MCF 10A (cell line): ENCODE data around the gene CALHM5. TPM values are rescaled to one million over a fixed set of nuclear protein-coding genes. Genes with fewer than 3 reads are reported as not detected.
A peak's percentile ranks its signal among the peaks of the same experiment; 100 is the strongest.

Experiments used
- BruUV-seq: library from RNA; stranded (reverse); fragments of 400-500 nt; replicated peaks from 2 replicates; lab custom pipeline; 2021; lab: Mats Ljungman, UMichigan
- CTCF ChIA-PET: fragments of 300-600 bp; sonication (Branson Sonifier 250); formaldehyde crosslinking; extraction: SDS; loops from one replicate; lab custom pipeline; 2021; ENCODE audit warnings: antibody characterized with exemption, inconsistent platforms; lab: Yijun Ruan, JAX
- POLR2A ChIA-PET: fragments of 300-600, 350-650 bp; sonication (Branson Sonifier 250); formaldehyde crosslinking; extraction: SDS; loops from one replicate; lab custom pipeline; 2020; ENCODE audit warnings: antibody characterized with exemption, inconsistent platforms; lab: Yijun Ruan, JAX
- DNase-seq: peaks from one replicate; pipeline ENCODE4 v3.0.0-alpha.2; 2018; ENCODE audit not compliant: unreplicated experiment
- H3K27ac Mint-ChIP-seq: one replicate; pipeline ENCODE4 v1.8.0; 2022; ENCODE audit warnings: mild to moderate bottlenecking, low read depth, mixed read lengths; ENCODE audit not compliant: unreplicated experiment
- H3K27me3 Mint-ChIP-seq: one replicate; pipeline ENCODE4 v1.8.0; 2022; ENCODE audit warnings: mixed read lengths; ENCODE audit not compliant: insufficient read depth, unreplicated experiment
- H3K36me3 Mint-ChIP-seq: one replicate; pipeline ENCODE4 v1.8.0; 2022; ENCODE audit warnings: mild to moderate bottlenecking, moderate library complexity, mixed read lengths; ENCODE audit not compliant: insufficient read depth, unreplicated experiment
- H3K4me1 Mint-ChIP-seq: one replicate; pipeline ENCODE4 v1.8.0; 2022; ENCODE audit warnings: mixed read lengths; ENCODE audit not compliant: insufficient read depth, unreplicated experiment
- H3K4me3 Mint-ChIP-seq: one replicate; pipeline ENCODE4 v1.8.0; 2022; ENCODE audit warnings: mild to moderate bottlenecking, moderate library complexity, mixed read lengths; ENCODE audit not compliant: unreplicated experiment
- H3K9me3 Mint-ChIP-seq: one replicate; pipeline ENCODE4 v1.8.0; 2022; ENCODE audit warnings: mixed read lengths; ENCODE audit not compliant: unreplicated experiment
- intact Hi-C: fragments of 100-400 bp; cut with micrococcal nuclease; formaldehyde crosslinking; loops from 2 replicates; pipeline ENCODE4 v1.14.1; 2022
- total RNA-seq: library from RNA; stranded (reverse); gene quantifications from 2 replicates; pipeline ENCODE4 v1.2.3, GENCODE V29; 2022
- TF ChIP-seq, protein P1 (sequence below): fragments of 200-600 bp; IDR thresholded peaks from one replicate; pipeline ENCODE4 v1.8.0; 2022; ENCODE audit warnings: antibody characterized with exemption, mild to moderate bottlenecking; ENCODE audit not compliant: unreplicated experiment

The CALHM5 gene
- total RNA-seq, 1 experiment from 2014 or later: not detected

GRCh38 chr6:116547358-116547757 is 35.9 kb downstream of the CALHM5 start:
- TF ChIP-seq, protein P1, sequence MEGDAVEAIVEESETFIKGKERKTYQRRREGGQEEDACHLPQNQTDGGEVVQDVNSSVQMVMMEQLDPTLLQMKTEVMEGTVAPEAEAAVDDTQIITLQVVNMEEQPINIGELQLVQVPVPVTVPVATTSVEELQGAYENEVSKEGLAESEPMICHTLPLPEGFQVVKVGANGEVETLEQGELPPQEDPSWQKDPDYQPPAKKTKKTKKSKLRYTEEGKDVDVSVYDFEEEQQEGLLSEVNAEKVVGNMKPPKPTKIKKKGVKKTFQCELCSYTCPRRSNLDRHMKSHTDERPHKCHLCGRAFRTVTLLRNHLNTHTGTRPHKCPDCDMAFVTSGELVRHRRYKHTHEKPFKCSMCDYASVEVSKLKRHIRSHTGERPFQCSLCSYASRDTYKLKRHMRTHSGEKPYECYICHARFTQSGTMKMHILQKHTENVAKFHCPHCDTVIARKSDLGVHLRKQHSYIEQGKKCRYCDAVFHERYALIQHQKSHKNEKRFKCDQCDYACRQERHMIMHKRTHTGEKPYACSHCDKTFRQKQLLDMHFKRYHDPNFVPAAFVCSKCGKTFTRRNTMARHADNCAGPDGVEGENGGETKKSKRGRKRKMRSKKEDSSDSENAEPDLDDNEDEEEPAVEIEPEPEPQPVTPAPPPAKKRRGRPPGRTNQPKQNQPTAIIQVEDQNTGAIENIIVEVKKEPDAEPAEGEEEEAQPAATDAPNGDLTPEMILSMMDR: no peak
- no peaks in the 10 kb centered on the region for H3K4me1 Mint-ChIP-seq
- intact Hi-C loops: no loop called here
- POLR2A ChIA-PET: no interaction called here
- CTCF ChIA-PET: interaction anchor here (0.9 to 1.8 kb wide), 4 partner anchors 9 to 15 kb away, joined by 3 to 17 read pairs (median 6); no protein-coding TSS in a partner anchor
- BruUV-seq: no TSS peak
- DNase-seq: no peak
- H3K36me3 Mint-ChIP-seq: no peaks in the 10 kb centered on the region
- no peak overlapping the region for H3K4me3 Mint-ChIP-seq
- no peaks in the 10 kb centered on the region for H3K27me3 Mint-ChIP-seq
- no peak overlapping the region for H3K27ac Mint-ChIP-seq
- H3K9me3 Mint-ChIP-seq: no peaks in the 10 kb centered on the region

DNA sequence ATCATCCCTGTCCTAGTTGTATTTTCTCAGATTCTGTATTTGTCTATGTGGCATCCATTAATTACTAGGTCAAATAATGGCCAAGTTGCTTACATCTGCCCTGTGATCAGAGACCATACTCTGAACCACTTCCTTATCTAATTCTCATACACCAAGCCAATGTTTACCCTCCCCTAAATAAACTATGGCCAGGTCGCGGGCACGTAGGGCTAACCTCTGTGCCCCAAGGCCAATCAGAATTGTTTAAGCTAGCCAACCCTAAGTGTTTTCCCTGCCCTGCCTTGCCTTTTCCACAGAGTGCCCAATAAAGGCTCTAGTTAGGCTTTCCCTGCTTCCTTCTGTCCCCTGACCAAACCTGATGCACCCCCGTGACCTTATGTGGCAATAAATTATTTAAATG is 39.4 kb downstream of the CALHM5 start:
- H3K27ac Mint-ChIP-seq: no peak overlapping the region
- no peaks in the 10 kb centered on the region for H3K36me3 Mint-ChIP-seq
- BruUV-seq: no TSS peak
- H3K4me3 Mint-ChIP-seq: no peak overlapping the region
- TF ChIP-seq, protein P1: no peak
- intact Hi-C loops: no loop called here
- POLR2A ChIA-PET: interaction anchor here (1.5 kb wide), 1 partner anchor 20 kb away, joined by 6 read pairs; the partner anchor contains the start of gene RWDD1
- H3K9me3 Mint-ChIP-seq: no peaks in the 10 kb centered on the region
- no peaks in the 10 kb centered on the region for H3K27me3 Mint-ChIP-seq
- H3K4me1 Mint-ChIP-seq: peaks cover 2% of the 10 kb centered on the region
- CTCF ChIA-PET: interaction anchor here (3.8 kb wide), 1 partner anchor 10 kb away, joined by 13 read pairs; no protein-coding TSS in a partner anchor
- no peak for DNase-seq

DNA sequence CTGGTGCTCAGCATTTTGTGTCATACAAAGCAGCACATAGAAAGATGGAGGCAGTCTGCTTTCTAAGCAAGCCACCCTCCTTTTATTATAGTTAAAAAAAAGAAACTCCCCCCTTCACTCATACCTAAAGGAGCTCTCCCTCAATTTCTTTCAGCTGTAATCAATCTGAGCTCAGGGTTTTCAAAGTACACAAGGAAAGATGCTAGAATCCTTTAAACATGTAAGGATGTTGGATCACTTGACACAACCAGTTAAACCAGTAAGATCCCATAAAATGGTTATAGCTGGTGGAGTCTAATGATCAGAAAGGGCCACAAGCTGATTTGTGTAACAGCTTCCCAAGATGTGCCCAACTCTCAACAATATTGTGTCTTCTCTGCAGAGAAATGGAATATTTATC is 42.0 kb downstream of the CALHM5 start, which contains the start of gene CALHM4:
Gene CALHM4 (plus strand): TSS at position 301 of the 400 bp plus-strand sequence. CDS start 43 bp downstream, at position 344.
- Mint-ChIP-seq H3K4me1 (peaks cover 13% of the 10 kb centered on the region), H3K27ac (no peak within 1 kb of the TSS), H3K4me3 (no peak within 1 kb of the TSS), H3K9me3 (no peaks in the 10 kb centered on the region), H3K27me3 (no peaks in the 10 kb centered on the region), H3K36me3 (no peaks in the 10 kb centered on the region)
- ChIA-PET POLR2A (interaction anchor here (1.6 kb wide), 1 partner anchor 11 kb away, joined by 4 read pairs; no protein-coding TSS in a partner anchor), CTCF (interaction anchor here (0.6 to 1.3 kb wide), 7 partner anchors 9 to 284 kb away, joined by 3 to 12 read pairs (median 3); no protein-coding TSS in a partner anchor)
- DNase-seq: no peak
- BruUV-seq: no TSS peak
- TF ChIP-seq, protein P1: no peak
- intact Hi-C loops: no loop called here

- Mint-ChIP-seq H3K9me3 (no peaks in the 10 kb centered on the region), H3K27me3 (no peaks in the 10 kb centered on the region), H3K4me1 (peaks cover 13% of the 10 kb centered on the region), H3K27ac (peak overlapping the region; percentile 10), H3K4me3 (no peak overlapping the region), H3K36me3 (no peaks in the 10 kb centered on the region)
- DNase-seq: peak; percentile 4
- no TSS peak for BruUV-seq
- POLR2A ChIA-PET: interaction anchor here (0.9 to 1.8 kb wide), 3 partner anchors 13 to 15 kb away, joined by 3 to 8 read pairs (median 3); partner anchors contain the start of gene RWDD1
- CTCF ChIA-PET: interaction anchor here (0.9 to 1.8 kb wide), 2 partner anchors 17 to 21 kb away, joined by 3 to 6 read pairs; no protein-coding TSS in a partner anchor
- TF ChIP-seq, protein P1: no peak
- intact Hi-C loops: no loop called here
Measured at GRCh38 chr6:116556065-116556464, 44.6 kb downstream of the CALHM5 start.
